Gastrocnemius medialis (tissue), 4 donors: Measurements from ENCODE around the gene NDUFA13. TPM values are rescaled to one million over a fixed set of nuclear protein-coding genes. Genes with fewer than 3 reads are reported as not detected.

Source experiments
- ATAC-seq, 2 donors: fragments of 150-250 bp; one replicate each; pipeline ENCODE4 v1.9.1; 2016
- DNase-seq, 2 donors: peaks; one replicate each; pipeline ENCODE4 v3.0.0-alpha.2; 2019
- H3K27ac ChIP-seq, 4 donors: fragments of 200-600 bp; sonication (generic); 1 replicate in 1 of 4; 2 replicates in 3 of 4; pipeline ENCODE4 v1.5.1; 2016 to 2018; ENCODE audit warnings: mild to moderate bottlenecking in 2 of 4, moderate library complexity in 1 of 4
- H3K27me3 ChIP-seq, 3 donors: fragments of 200-600 bp; sonication (generic) in 2 of 3; 1 replicate in 1 of 3; 2 replicates in 2 of 3; pipeline versions ENCODE4 v1.5.1 to v1.6.0; 2016 to 2019; ENCODE audit warnings: mild to moderate bottlenecking in 1 of 3, moderate library complexity in 1 of 3
- H3K36me3 ChIP-seq, 2 donors: fragments of 200-600 bp; sonication (generic) in 1 of 2; one replicate each; pipeline ENCODE4 v1.5.1; 2017 to 2018
- H3K4me1 ChIP-seq, 2 donors: fragments of 200-600 bp; sonication (generic) in 1 of 2; one replicate each; pipeline ENCODE4 v1.5.1; 2016 to 2017; ENCODE audit warnings: mild to moderate bottlenecking in 2 of 2
- H3K4me3 ChIP-seq, 4 donors: fragments of 200-600 bp; sonication (generic) in 3 of 4; 1 replicate in 1 of 4; 2 replicates in 3 of 4; pipeline ENCODE4 v1.5.1; 2016 to 2019; ENCODE audit warnings: mild to moderate bottlenecking in 2 of 4
- H3K9me3 ChIP-seq, 3 donors: fragments of 200-600 bp; sonication (generic) in 2 of 3; 1 replicate in 1 of 3; 2 replicates in 2 of 3; pipeline ENCODE4 v1.5.1; 2016 to 2019
- CTCF ChIP-seq, 5 experiments: fragments of 450-650 bp in 3 of 5; fragments of 200-600 bp in 2 of 5; sonication (generic) in 2 of 5; IDR thresholded peaks in 4 of 5; conservative IDR thresholded peaks in 1 of 5; 1 replicate in 4 of 5; 2 replicates in 1 of 5; pipeline ENCODE4 v1.5.1; 2016 to 2019; ENCODE audit warnings: antibody characterized with exemption in 5 of 5, mild to moderate bottlenecking in 3 of 5, moderate library complexity in 3 of 5
- POLR2A ChIP-seq, 2 donors: fragments of 450-650 bp; IDR thresholded peaks; one replicate each; pipeline ENCODE4 v1.6.1; 2017; ENCODE audit warnings: antibody characterized with exemption in 2 of 2, mild to moderate bottlenecking in 2 of 2, moderate library complexity in 2 of 2
- in situ Hi-C, 4 donors: fragments of 200-750 bp; cut with MboI; loops; one replicate each; pipeline versions ENCODE4 v1.15.0 to v1.8.0; 2017; ENCODE audit warnings: low sequenced_read_pairs in 4 of 4
- intact Hi-C: fragments of 100-400 bp; cut with DNase I; formaldehyde crosslinking; loops from one replicate; pipeline ENCODE4 v1.15.1; 2023; ENCODE audit warnings: low total_unique reads
- total RNA-seq, 4 donors: library from RNA; depleted of rRNA; stranded (reverse); fragments of >200 nt; gene quantifications; one replicate each; pipeline versions ENCODE4 v1.1.0 to v1.2.3, GENCODE V29; 2016

The NDUFA13 gene
- total RNA-seq, 4 donors from 2014 or later, result 41.8 to 201 (median 50.5) TPM

- intact Hi-C loops, result no loop called here
- Histone ChIP-seq H3K4me3 (no peak overlapping the region), H3K9me3 (no peaks in the 10 kb centered on the region), H3K36me3 (no peaks in the 10 kb centered on the region), H3K27me3 (peaks cover 48 to 62% (median 55%) of the 10 kb centered on the region in 3 donors), H3K27ac (no peak overlapping the region), H3K4me1 (peaks cover 0 to 7% of the 10 kb centered on the region in 2 donors)
- DNase-seq, result no peak
- in situ Hi-C loops, result loop anchor here in 3 of 4 donors (25.0 kb wide), 2 partner anchors 394 to 419 kb away; no protein-coding TSS in a partner anchor
- no peak for ATAC-seq
- TF ChIP-seq CTCF (IDR thresholded peaks at IDR 0.05 in 4 of 5, conservative IDR thresholded peaks at IDR 0.05 in 1 of 5) (no peak), POLR2A (IDR thresholded peaks at IDR 0.05) (no peak)
Measured at GRCh38 chr19:19543101-19543500, 27.1 kb downstream of the NDUFA13 start.

GRCh38 chr19:19543640-19544039, 27.6 kb downstream of the NDUFA13 start:
- H3K4me3 ChIP-seq, result no peak overlapping the region
- H3K4me1 ChIP-seq, result peaks cover 0 to 1% of the 10 kb centered on the region in 2 donors
- TF ChIP-seq POLR2A (IDR thresholded peaks at IDR 0.05), result no peak
- TF ChIP-seq CTCF (IDR thresholded peaks at IDR 0.05 in 4 of 5, conservative IDR thresholded peaks at IDR 0.05 in 1 of 5), result no peak
- intact Hi-C loops, result no loop called here
- H3K27me3 ChIP-seq, result peaks cover 45 to 62% (median 54%) of the 10 kb centered on the region in 3 donors
- no peak overlapping the region for H3K27ac ChIP-seq
- ATAC-seq (no peak), DNase-seq (no peak)
- no peaks in the 10 kb centered on the region for H3K36me3 ChIP-seq
- in situ Hi-C loops, result loop anchor here in 3 of 4 donors (25.0 kb wide), 2 partner anchors 394 to 419 kb away; no protein-coding TSS in a partner anchor
- no peaks in the 10 kb centered on the region for H3K9me3 ChIP-seq

GRCh38 chr19:19544257-19544953, 28.4 kb downstream of the NDUFA13 start:
- peaks cover 46 to 64% (median 50%) of the 10 kb centered on the region in 3 donors for H3K27me3 ChIP-seq
- H3K4me3 ChIP-seq, result no peak overlapping the region
- no peak overlapping the region for H3K27ac ChIP-seq
- intact Hi-C loops (no loop called here), in situ Hi-C loops (loop anchor here in 3 of 4 donors (25.0 kb wide), 2 partner anchors 393 to 418 kb away; no protein-coding TSS in a partner anchor)
- TF ChIP-seq POLR2A (IDR thresholded peaks at IDR 0.05) (no peak), CTCF (IDR thresholded peaks at IDR 0.05 in 4 of 5, conservative IDR thresholded peaks at IDR 0.05 in 1 of 5) (no peak)
- no peaks in the 10 kb centered on the region for H3K4me1 ChIP-seq
- ATAC-seq (no peak), DNase-seq (no peak)
- no peaks in the 10 kb centered on the region for H3K36me3 ChIP-seq
- H3K9me3 ChIP-seq, result no peaks in the 10 kb centered on the region

GRCh38 chr19:19544954-19545591, 29.0 kb downstream of the NDUFA13 start:
- Histone ChIP-seq H3K9me3 (no peaks in the 10 kb centered on the region), H3K36me3 (no peaks in the 10 kb centered on the region), H3K27me3 (peaks cover 46 to 60% (median 49%) of the 10 kb centered on the region in 3 donors), H3K4me3 (no peak overlapping the region), H3K27ac (no peak overlapping the region), H3K4me1 (no peaks in the 10 kb centered on the region)
- in situ Hi-C loops (loop anchor here in 3 of 4 donors (25.0 kb wide), 2 partner anchors 392 to 417 kb away; no protein-coding TSS in a partner anchor), intact Hi-C loops (no loop called here)
- ATAC-seq (no peak), DNase-seq (no peak)
- no peak for TF ChIP-seq CTCF (IDR thresholded peaks at IDR 0.05 in 4 of 5, conservative IDR thresholded peaks at IDR 0.05 in 1 of 5)
- TF ChIP-seq POLR2A (IDR thresholded peaks at IDR 0.05), result no peak
